NOMO-1 treated with DMSO at 0.1 percent for 48 hours (cell line): ENCODE measurements around the gene AZI2.

ENCODE experiments used
- DNase-seq: peaks from one replicate; lab custom pipeline; 2025; ENCODE audit not compliant: unreplicated experiment; lab: John Stamatoyannopoulos, UW

Gene AZI2

GRCh38 chr3:28301688-28302087, 46.9 kb downstream of the AZI2 start:
- DNase-seq: no peak

- DNase-seq: no peak
Observed at GRCh38 chr3:28300345-28300962, 48.2 kb downstream of the AZI2 start.

DNA sequence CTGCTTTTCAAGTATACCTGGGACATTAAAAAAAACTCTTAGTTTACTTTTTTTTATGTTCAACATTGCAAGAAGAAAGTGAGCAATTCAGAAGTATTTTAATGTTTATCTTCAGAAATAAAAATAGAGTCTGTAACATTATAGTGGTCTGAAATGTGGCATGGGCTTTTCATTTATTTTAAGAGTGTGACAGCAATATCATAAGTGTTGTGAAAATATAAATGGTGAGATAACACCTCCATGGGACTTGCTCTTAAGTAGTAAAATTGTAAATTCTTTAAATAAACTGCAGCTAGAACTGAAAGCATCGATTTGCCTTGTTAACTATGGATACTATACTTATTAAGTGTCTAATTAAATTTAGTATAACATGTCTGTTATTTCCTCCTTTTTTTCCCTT, 48.9 kb downstream of the AZI2 start:
- no peak for DNase-seq

DNA sequence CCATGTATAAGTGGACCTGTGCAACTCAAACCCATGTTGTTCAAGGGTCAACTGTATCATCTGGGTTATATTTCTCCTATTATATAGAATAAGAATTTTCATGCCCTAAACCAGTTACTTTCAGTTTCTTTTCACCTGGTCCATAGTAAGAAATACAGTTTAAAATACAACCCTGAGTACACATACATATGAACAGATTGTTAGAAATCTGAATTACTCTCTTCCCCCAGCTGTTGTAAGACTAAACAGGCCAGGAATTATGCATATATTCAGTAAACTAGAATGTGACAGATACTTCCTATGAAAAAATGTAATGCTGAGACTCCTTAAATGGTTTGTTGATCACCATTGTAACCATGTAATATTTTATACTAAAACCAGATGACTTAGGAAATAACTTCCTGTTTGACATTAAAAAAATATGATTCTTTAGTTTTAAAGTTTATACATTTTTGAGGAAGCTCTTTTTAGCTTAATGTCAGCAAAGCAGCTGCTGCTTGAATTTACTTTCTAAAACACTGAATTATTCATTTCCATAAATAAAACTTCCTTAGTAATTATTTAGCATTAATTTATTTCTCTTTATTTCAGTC, 52.6 kb downstream of the AZI2 start:
- no peak for DNase-seq

- DNase-seq: no peak
Observed at GRCh38 chr3:28294667-28295413, 53.8 kb downstream of the AZI2 start.

GRCh38 chr3:28292622-28293021, 56.0 kb downstream of the AZI2 start:
- peak; percentile 15 for DNase-seq

DNA sequence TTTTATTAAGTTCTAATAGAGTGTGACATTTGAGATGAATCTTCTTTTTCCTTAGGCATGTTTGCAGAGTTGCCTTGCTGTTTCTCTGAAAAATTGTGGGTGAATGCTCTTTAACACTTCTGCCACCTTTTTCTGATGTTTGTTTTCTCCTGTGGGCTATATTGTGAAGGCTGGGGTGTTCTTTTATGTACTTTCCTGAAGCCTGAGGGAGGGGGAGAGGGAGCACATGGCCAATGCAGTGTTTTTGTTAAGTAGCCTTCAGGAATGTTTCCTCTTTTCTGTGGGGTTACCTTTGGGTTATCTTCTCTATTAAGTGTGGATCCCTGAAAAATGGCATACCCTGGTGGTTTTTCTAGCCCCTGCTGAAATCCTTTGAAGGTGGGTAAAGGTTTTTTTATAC, 57.0 kb downstream of the AZI2 start:
- no peak for DNase-seq

DNA sequence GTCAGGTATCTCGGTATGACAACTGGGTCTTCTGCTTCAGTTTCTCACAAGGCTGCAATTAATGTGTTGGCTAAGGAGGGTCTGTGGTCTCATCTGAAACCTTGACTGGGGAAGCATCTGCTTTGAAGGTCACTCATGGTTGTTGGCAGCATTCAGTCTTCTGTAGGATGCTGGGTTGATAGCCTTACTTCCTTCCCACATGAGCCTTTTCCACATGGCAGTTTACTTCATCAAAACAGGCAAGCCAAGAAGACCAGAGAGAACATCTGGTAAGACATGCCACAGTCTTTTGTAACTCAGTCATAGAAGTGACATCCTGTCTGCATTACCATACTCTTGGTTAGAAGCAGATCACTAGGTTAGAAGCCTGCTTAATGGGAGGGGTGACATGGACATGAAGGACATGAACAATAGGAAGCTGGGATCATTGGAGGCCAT, 57.7 kb downstream of the AZI2 start:
- no peak for DNase-seq

- no peak for DNase-seq
Observed at GRCh38 chr3:28287046-28287445, 61.6 kb downstream of the AZI2 start.

- peak; percentile 73 for DNase-seq
Observed at GRCh38 chr3:28286595-28286994, 62.0 kb downstream of the AZI2 start.

- DNase-seq: no peak
Observed at GRCh38 chr3:28280781-28281180, 67.8 kb downstream of the AZI2 start.

DNA sequence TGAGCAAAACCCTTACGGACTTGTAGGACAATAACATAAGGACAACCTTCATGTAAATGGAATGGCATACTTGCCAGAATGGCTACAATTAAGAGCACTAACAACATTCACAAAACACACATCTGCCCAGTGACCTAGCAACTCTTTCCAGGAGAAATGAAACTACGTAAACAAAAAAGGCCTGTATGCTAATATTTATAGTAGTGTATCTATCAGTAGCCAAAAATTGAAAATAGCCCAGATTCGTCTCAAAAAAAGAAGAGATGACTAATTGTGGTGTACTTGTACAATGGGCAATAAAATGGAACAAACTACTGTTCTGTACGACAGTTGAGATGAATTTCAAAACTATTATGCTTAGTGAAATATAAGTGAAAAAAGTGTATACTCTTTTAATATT, 68.9 kb downstream of the AZI2 start:
- DNase-seq: no peak

DNA sequence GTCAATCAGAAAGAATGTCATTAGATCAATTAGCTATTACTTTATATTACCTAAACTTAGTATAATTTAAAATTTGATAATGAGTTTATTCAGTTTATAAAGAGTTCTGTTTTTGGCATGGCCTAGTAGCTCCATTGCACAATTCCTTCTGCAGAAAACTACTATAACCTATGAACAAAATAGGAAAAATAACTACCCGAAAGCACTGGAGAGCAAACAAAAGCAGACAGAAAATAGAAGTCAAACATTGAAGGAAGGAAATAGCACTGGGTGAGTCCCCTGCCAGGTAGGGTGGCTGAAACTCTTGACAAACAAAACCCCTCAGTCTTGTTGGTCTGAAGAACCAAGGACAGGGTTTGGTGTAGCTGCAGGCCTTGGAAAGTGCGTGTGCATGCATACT, 69.7 kb downstream of the AZI2 start:
- no peak for DNase-seq

GRCh38 chr3:28273837-28274236, 74.8 kb downstream of the AZI2 start:
- DNase-seq: no peak
